ENCODE results near the gene LRBA. TPM values are rescaled to one million over a fixed set of nuclear protein-coding genes. Genes with fewer than 3 reads are reported as not detected.

LRBA gene
- total and polyA plus RNA-seq, 9 of the 15 experiments (the other 6 are each of a cell fraction or from before 2014, with no cell fraction given), result 24.2 to 88.7 (median 59.7) TPM

DNA sequence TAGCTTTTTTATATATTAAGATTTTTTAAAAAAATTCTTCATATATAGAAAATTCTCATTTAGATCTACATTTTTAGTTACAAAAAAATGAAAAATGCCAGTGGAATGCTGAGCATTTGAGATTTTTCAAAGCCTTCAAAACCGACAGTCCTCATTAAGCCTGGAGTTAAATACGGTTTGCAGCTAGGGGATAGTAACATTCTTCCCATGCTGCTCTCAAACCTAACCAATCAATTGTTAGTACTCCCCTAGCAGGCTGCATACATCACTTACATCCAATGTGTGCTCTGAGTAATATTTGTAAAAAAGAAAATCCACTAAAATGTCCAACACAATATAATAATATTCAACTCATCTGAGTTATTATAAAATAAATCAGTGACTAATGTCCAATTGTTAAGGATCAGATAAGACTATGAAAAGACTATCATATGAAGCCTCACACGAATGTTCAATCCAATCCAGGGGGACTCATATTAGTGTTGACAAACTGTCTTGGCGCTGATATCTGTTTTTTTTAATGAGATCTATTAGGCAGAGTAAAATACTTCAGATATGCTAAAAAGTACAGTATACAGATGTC is 660.8 kb downstream of the LRBA start:
- Histone ChIP-seq H3K4me3 (no peak overlapping the region), H3K79me2 (ENCODE audit: control insufficient read depth, insufficient read depth, low read length) (no peaks in the 10 kb centered on the region), H2AFZ (ENCODE audit: low read depth, low read length) (no peak overlapping the region), H3K27ac (ENCODE audit: extremely low read depth, low read depth, low read length) (no peak overlapping the region), H4K20me1 (replicated peaks; ENCODE audit: control insufficient read depth, insufficient read depth, low read length) (no peaks in the 10 kb centered on the region), H3K4me1 (replicated peaks in 1 of 2; ENCODE audit: control insufficient read depth in 2 of 2, insufficient read depth in 2 of 2, low read length in 2 of 2) (no peaks in the 10 kb centered on the region), H3K36me3 (ENCODE audit: control insufficient read depth, insufficient read depth, low read length) (no peaks in the 10 kb centered on the region; the same call in 2 of the 3 replicates), H3K9me1 (ENCODE audit: control insufficient read depth, insufficient read depth, low read length) (no peaks in the 10 kb centered on the region), H3K4me2 (ENCODE audit: insufficient read depth, low read length) (no peak overlapping the region), H3K9ac (ENCODE audit: insufficient read depth in 1 of 2, low read depth in 2 of 2, low read length in 2 of 2) (no peak overlapping the region), H3K9me3 (replicated peaks; ENCODE audit: control insufficient read depth, insufficient read depth, low read depth, low read length) (no peaks in the 10 kb centered on the region), H3K27me3 (ENCODE audit: control insufficient read depth in 2 of 2, insufficient read depth in 2 of 2, low read length in 2 of 2) (no peaks in the 10 kb centered on the region)
- DNase-seq (ENCODE audit: extremely low read depth in 1 of 4, low spot score in 3 of 4), result no peak
- POLR2A ChIA-PET, result interaction anchor here (0.9 to 1.1 kb wide), 2 partner anchors 10 to 23 kb away, joined by 3 read pairs; no protein-coding TSS in a partner anchor
- intact Hi-C loops (cut with micrococcal nuclease), result no loop called here
- in situ Hi-C loops (cut with MboI), result no loop called here
- WGBS (ENCODE audit: insufficient coverage, low coverage, missing lambda C conversion rate), result 68% methylated on average over 4 of the region's 4 CpGs
- CTCF ChIA-PET (ENCODE audit: low intra/inter-chr PET ratio), result no interaction called here
- ATAC-seq, result no peak
- no peak for FAIRE-seq
- BruUV-seq (replicated peaks), result no TSS peak
- TF ChIP-seq TSC22D4 (tag; IDR thresholded peaks at IDR 0.05) (no peak), MIER1 (IDR thresholded peaks at IDR 0.05; ENCODE audit: low read depth) (no peak), SAP30 (IDR thresholded peaks at IDR 0.05; ENCODE audit: borderline replicate concordance, insufficient read depth, low read depth, low read length, poor library complexity, severe bottlenecking) (no peak), ZBED1 (IDR thresholded peaks at IDR 0.05) (no peak), ATF7 (IDR thresholded peaks at IDR 0.05) (no peak), RBM25 (IDR thresholded peaks at IDR 0.05; ENCODE audit: low read depth, low read length, severe bottlenecking) (no peak), SMARCC2 (IDR thresholded peaks at IDR 0.05; ENCODE audit: low read depth) (no peak), POLR2A (conservative IDR thresholded peaks at IDR 0.05) (no peak), ZNF707 (CRISPR knock-in tag; conservative IDR thresholded peaks at IDR 0.05) (no peak), ESRRB (CRISPR knock-in tag; IDR thresholded peaks at IDR 0.05; ENCODE audit: borderline replicate concordance) (no peak), CHD2 (IDR thresholded peaks at IDR 0.05; ENCODE audit: low read depth, low read length) (no peak), CCAR2 (IDR thresholded peaks at IDR 0.05; ENCODE audit: low read depth, low read length) (no peak), SMAD4 (CRISPR knock-in tag; conservative IDR thresholded peaks at IDR 0.05) (no peak)
- TF ChIP-seq, protein P1, sequence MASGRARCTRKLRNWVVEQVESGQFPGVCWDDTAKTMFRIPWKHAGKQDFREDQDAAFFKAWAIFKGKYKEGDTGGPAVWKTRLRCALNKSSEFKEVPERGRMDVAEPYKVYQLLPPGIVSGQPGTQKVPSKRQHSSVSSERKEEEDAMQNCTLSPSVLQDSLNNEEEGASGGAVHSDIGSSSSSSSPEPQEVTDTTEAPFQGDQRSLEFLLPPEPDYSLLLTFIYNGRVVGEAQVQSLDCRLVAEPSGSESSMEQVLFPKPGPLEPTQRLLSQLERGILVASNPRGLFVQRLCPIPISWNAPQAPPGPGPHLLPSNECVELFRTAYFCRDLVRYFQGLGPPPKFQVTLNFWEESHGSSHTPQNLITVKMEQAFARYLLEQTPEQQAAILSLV (tag; IDR thresholded peaks at IDR 0.05), result no peak
- TF ChIP-seq, protein P2, sequence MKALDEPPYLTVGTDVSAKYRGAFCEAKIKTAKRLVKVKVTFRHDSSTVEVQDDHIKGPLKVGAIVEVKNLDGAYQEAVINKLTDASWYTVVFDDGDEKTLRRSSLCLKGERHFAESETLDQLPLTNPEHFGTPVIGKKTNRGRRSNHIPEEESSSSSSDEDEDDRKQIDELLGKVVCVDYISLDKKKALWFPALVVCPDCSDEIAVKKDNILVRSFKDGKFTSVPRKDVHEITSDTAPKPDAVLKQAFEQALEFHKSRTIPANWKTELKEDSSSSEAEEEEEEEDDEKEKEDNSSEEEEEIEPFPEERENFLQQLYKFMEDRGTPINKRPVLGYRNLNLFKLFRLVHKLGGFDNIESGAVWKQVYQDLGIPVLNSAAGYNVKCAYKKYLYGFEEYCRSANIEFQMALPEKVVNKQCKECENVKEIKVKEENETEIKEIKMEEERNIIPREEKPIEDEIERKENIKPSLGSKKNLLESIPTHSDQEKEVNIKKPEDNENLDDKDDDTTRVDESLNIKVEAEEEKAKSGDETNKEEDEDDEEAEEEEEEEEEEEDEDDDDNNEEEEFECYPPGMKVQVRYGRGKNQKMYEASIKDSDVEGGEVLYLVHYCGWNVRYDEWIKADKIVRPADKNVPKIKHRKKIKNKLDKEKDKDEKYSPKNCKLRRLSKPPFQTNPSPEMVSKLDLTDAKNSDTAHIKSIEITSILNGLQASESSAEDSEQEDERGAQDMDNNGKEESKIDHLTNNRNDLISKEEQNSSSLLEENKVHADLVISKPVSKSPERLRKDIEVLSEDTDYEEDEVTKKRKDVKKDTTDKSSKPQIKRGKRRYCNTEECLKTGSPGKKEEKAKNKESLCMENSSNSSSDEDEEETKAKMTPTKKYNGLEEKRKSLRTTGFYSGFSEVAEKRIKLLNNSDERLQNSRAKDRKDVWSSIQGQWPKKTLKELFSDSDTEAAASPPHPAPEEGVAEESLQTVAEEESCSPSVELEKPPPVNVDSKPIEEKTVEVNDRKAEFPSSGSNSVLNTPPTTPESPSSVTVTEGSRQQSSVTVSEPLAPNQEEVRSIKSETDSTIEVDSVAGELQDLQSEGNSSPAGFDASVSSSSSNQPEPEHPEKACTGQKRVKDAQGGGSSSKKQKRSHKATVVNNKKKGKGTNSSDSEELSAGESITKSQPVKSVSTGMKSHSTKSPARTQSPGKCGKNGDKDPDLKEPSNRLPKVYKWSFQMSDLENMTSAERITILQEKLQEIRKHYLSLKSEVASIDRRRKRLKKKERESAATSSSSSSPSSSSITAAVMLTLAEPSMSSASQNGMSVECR (CRISPR knock-in tag; IDR thresholded peaks at IDR 0.05), result no peak
- TF ChIP-seq, protein P3, sequence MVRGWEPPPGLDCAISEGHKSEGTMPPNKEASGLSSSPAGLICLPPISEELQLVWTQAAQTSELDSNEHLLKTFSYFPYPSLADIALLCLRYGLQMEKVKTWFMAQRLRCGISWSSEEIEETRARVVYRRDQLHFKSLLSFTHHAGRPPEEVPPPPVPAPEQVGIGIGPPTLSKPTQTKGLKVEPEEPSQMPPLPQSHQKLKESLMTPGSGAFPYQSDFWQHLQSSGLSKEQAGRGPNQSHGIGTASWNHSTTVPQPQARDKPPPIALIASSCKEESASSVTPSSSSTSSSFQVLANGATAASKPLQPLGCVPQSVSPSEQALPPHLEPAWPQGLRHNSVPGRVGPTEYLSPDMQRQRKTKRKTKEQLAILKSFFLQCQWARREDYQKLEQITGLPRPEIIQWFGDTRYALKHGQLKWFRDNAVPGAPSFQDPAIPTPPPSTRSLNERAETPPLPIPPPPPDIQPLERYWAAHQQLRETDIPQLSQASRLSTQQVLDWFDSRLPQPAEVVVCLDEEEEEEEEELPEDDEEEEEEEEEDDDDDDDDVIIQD (CRISPR knock-in tag; IDR thresholded peaks at IDR 0.05), result no peak

Data from K562 (cell line).